Measurements from ENCODE around the gene CADPS2. TPM values are rescaled to one million over a fixed set of nuclear protein-coding genes. Genes with fewer than 3 reads are reported as not detected.
A peak's percentile ranks its signal among the peaks of the same experiment; 100 is the strongest.

The CADPS2 gene
- polyA plus RNA-seq, 1 donor, result 15.1 TPM

GRCh38 chr7:122339145-122339904 lies 546.9 kb downstream of the CADPS2 start:
- no peak for DNase-seq
- no peaks in the 10 kb centered on the region for H3K4me1 ChIP-seq (ENCODE audit: control insufficient read depth, insufficient read depth, low read length)
- 100% methylated on average over 1 of the region's 6 CpGs for WGBS (ENCODE audit: insufficient coverage, low lambda C conversion rate)

GRCh38 chr7:122337011-122337410 lies 549.2 kb downstream of the CADPS2 start:
- no peaks in the 10 kb centered on the region for H3K4me1 ChIP-seq (ENCODE audit: control insufficient read depth, insufficient read depth, low read length)
- no peaks in the 10 kb centered on the region for H3K9me3 ChIP-seq (ENCODE audit: control insufficient read depth, low read depth, low read length)
- no peak for DNase-seq
- H3K27ac ChIP-seq (ENCODE audit: low read length), result no peak overlapping the region
- WGBS (ENCODE audit: insufficient coverage, low lambda C conversion rate), result 88% methylated on average over 1 of the region's 2 CpGs
- H3K27me3 ChIP-seq (ENCODE audit: control insufficient read depth, insufficient read depth, low read length), result no peaks in the 10 kb centered on the region
- H3K4me3 ChIP-seq (ENCODE audit: low read length), result no peak overlapping the region
- no peaks in the 10 kb centered on the region for H3K36me3 ChIP-seq (ENCODE audit: control insufficient read depth, insufficient read depth, low read length)

More at GRCh38 chr7:122339145-122339904, 546.9 kb downstream of the CADPS2 start:
- Histone ChIP-seq H3K27ac (ENCODE audit: low read length) (no peak overlapping the region), H3K36me3 (ENCODE audit: control insufficient read depth, insufficient read depth, low read length) (no peaks in the 10 kb centered on the region), H3K4me3 (ENCODE audit: low read length) (no peak overlapping the region), H3K27me3 (ENCODE audit: control insufficient read depth, insufficient read depth, low read length) (no peaks in the 10 kb centered on the region), H3K9me3 (ENCODE audit: control insufficient read depth, low read depth, low read length) (no peaks in the 10 kb centered on the region)

DNA sequence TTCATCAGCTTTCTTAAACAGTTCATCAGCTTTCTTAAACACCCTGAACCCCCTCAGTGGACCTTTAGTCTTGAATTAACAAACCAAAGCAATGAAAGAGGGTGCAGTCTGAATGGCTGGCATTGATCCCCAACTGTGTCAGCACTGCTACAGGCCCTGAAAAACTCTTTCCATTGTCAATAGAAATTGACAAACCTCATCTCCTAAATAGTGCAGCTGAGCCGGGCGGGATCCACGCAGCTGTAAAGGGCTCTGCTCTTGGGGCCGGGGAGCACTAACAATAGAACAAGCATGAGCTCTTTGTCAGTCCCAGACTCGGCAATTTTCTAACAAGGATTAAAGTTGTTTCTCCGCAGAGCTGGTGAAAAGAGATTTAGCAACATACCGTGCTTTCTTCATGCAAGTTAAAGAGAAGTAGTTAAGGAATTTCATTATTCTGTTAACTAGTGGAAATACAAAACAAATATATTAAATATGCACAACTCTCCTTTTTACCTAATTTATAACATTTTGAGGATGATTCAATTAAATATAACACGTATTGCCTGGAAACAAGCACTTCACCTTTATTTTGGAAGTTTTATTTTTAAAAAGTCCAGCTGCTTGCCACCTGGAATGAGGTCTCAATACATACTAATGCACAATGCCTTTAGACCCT lies 557.0 kb downstream of the CADPS2 start:
- no peak overlapping the region for H3K27ac ChIP-seq (ENCODE audit: low read length)
- WGBS (ENCODE audit: insufficient coverage, low lambda C conversion rate), result 71% methylated on average over 1 of the region's 8 CpGs
- H3K4me3 ChIP-seq (ENCODE audit: low read length), result no peak overlapping the region
- H3K36me3 ChIP-seq (ENCODE audit: control insufficient read depth, insufficient read depth, low read length), result no peaks in the 10 kb centered on the region
- no peaks in the 10 kb centered on the region for H3K4me1 ChIP-seq (ENCODE audit: control insufficient read depth, insufficient read depth, low read length)
- H3K27me3 ChIP-seq (ENCODE audit: control insufficient read depth, insufficient read depth, low read length), result no peaks in the 10 kb centered on the region
- DNase-seq, result no peak
- no peaks in the 10 kb centered on the region for H3K9me3 ChIP-seq (ENCODE audit: control insufficient read depth, low read depth, low read length)

- Histone ChIP-seq H3K36me3 (ENCODE audit: control insufficient read depth, insufficient read depth, low read length) (no peaks in the 10 kb centered on the region), H3K9me3 (ENCODE audit: control insufficient read depth, low read depth, low read length) (no peaks in the 10 kb centered on the region), H3K4me3 (ENCODE audit: low read length) (no peak overlapping the region), H3K4me1 (ENCODE audit: control insufficient read depth, insufficient read depth, low read length) (no peaks in the 10 kb centered on the region), H3K27ac (ENCODE audit: low read length) (no peak overlapping the region), H3K27me3 (ENCODE audit: control insufficient read depth, insufficient read depth, low read length) (no peaks in the 10 kb centered on the region)
- no peak for DNase-seq
- 40% methylated on average over 1 of the region's 3 CpGs for WGBS (ENCODE audit: insufficient coverage, low lambda C conversion rate)
Observed at GRCh38 chr7:122327969-122328368, 558.3 kb downstream of the CADPS2 start.

DNA sequence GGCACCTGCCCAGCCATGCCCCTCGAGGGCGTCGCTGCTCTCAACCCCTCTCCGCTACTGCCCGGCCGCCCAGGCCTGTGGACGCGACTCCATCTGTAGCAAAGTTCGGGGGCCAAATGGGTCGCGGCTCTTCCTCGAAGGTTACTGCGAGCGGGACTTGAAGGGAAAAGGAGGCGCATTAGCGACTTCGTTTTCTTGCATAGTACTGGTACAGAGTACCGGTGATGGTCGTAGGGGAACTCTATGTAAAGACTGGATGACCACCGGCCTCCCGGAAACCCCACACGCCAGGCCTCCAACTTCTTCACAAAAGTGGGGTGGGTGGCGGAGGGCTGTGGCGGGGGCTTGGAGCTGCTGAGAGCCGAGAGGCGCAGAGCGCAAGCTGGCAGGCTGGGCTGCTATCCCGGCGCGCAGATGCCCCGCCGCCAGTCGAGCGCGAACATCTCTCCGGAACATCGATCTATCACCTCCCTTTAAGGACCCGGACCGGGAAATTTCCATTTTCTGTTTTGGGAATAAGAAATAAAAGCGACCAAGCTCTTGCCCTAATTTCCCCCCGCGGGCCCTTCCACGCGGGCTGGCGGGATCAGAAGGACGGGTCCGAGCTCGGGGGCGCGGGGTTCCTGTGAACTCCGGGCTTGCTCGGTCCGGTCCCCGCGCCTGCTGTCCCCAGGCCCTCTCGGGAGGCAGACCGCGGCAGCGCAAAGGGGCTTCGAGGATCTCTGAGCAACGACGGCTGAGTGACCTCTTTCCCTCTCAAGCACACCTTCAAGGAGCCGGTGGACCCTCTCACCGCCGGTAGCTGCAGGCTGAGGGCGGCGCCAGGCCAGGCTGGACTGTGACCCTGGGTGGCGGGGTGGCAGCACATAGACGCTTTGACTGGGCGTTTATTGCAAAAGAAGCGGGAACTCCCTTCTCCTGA lies 569.5 kb downstream of the CADPS2 start:
- peak in 1 of 2 donors; percentile 62 for DNase-seq
- Histone ChIP-seq H3K27ac (ENCODE audit: low read length) (no peak overlapping the region), H3K4me3 (ENCODE audit: low read length) (peak overlapping the region; percentile 8), H3K4me1 (ENCODE audit: control insufficient read depth, insufficient read depth, low read length) (peaks cover 12% of the 10 kb centered on the region), H3K27me3 (ENCODE audit: control insufficient read depth, insufficient read depth, low read length) (peaks cover 67% of the 10 kb centered on the region), H3K9me3 (ENCODE audit: control insufficient read depth, low read depth, low read length) (peaks cover 13% of the 10 kb centered on the region), H3K36me3 (ENCODE audit: control insufficient read depth, insufficient read depth, low read length) (no peaks in the 10 kb centered on the region)
- WGBS (ENCODE audit: insufficient coverage, low lambda C conversion rate), result no CpG with 5 or more reads among the region's 71 CpGs

DNA sequence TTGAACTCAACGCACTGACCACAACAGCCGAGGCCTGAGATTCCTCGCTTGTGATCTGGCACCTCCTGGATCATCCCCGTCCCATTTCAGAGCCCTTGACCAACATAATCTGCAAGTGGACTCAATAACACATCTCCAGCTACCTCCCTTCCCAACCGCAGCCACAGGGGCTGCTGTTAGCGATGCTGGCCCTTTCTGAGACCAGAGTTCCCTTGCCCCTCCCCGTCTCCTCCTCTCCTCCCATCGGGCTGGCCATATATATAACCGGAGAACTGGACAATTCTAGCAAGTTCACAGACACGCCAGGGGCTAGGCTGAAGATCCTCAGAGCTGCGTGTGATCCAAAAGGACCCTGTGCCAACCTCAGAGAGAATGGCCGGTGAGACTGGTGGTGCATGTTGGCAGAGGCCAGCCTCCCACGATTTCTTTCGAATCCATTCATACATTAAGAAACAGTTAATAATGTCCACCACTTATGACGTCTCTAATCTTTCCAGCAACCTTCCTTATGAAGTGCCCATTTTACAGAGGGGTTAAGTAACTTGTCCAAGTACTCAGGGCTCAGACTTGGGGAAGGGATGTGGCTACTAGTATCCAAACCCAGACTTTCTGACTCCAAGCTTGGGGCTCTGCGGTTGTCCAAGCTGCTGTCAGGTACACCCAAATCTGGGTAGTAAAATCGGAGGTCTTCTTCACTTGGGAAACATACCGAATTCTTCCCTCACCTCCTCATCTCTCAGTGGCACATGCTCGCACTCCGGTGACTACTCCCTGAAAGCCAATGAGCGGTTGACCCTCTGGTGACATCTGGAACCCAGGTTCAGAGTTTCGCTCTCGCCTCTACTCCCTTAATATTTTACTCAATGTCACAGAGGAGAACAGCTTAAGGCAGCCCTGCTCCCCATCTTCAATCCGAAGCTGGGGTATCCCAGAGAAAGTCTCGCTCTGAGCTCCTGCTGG lies 570.5 kb downstream of the CADPS2 start:
- Histone ChIP-seq H3K4me1 (ENCODE audit: control insufficient read depth, insufficient read depth, low read length) (peaks cover 12% of the 10 kb centered on the region), H3K4me3 (ENCODE audit: low read length) (no peak overlapping the region), H3K9me3 (ENCODE audit: control insufficient read depth, low read depth, low read length) (peaks cover 14% of the 10 kb centered on the region), H3K27me3 (ENCODE audit: control insufficient read depth, insufficient read depth, low read length) (peaks cover 76% of the 10 kb centered on the region), H3K36me3 (ENCODE audit: control insufficient read depth, insufficient read depth, low read length) (no peaks in the 10 kb centered on the region), H3K27ac (ENCODE audit: low read length) (no peak overlapping the region)
- no peak for DNase-seq
- no CpG with 5 or more reads among the region's 25 CpGs for WGBS (ENCODE audit: insufficient coverage, low lambda C conversion rate)

DNA sequence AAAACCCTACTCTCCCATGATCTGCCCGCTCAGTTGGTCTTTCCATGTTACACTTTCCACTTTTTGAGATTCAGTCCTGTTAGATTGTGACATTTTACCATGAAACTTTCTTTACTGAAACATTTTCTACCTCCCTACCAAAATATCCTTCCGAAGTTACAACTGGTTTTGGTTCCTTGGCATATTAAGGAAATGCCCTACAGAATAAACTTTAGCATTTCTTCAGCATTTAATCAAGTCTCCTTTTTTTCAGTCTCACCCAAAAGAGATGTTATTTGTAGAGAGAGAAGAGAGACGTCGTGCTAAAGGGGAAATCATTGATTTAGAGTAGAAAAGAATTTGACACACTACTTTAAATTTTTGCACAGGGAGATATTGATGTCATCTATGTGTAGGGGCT lies 572.0 kb downstream of the CADPS2 start:
- no peak overlapping the region for H3K27ac ChIP-seq (ENCODE audit: low read length)
- H3K4me1 ChIP-seq (ENCODE audit: control insufficient read depth, insufficient read depth, low read length), result peaks cover 18% of the 10 kb centered on the region
- peaks cover 14% of the 10 kb centered on the region for H3K9me3 ChIP-seq (ENCODE audit: control insufficient read depth, low read depth, low read length)
- DNase-seq, result no peak
- no peak overlapping the region for H3K4me3 ChIP-seq (ENCODE audit: low read length)
- WGBS (ENCODE audit: insufficient coverage, low lambda C conversion rate), result no CpG with 5 or more reads among the region's 4 CpGs
- H3K36me3 ChIP-seq (ENCODE audit: control insufficient read depth, insufficient read depth, low read length), result no peaks in the 10 kb centered on the region
- peaks cover 91% of the 10 kb centered on the region for H3K27me3 ChIP-seq (ENCODE audit: control insufficient read depth, insufficient read depth, low read length)

GRCh38 chr7:122312789-122313188 lies 573.5 kb downstream of the CADPS2 start:
- WGBS (ENCODE audit: insufficient coverage, low lambda C conversion rate), result no CpG with 5 or more reads among the region's 3 CpGs
- H3K4me3 ChIP-seq (ENCODE audit: low read length), result no peak overlapping the region
- no peak for DNase-seq
- H3K9me3 ChIP-seq (ENCODE audit: control insufficient read depth, low read depth, low read length), result peaks cover 14% of the 10 kb centered on the region
- peaks cover 97% of the 10 kb centered on the region for H3K27me3 ChIP-seq (ENCODE audit: control insufficient read depth, insufficient read depth, low read length)
- no peaks in the 10 kb centered on the region for H3K36me3 ChIP-seq (ENCODE audit: control insufficient read depth, insufficient read depth, low read length)
- H3K27ac ChIP-seq (ENCODE audit: low read length), result no peak overlapping the region
- peaks cover 18% of the 10 kb centered on the region for H3K4me1 ChIP-seq (ENCODE audit: control insufficient read depth, insufficient read depth, low read length)

- Histone ChIP-seq H3K4me1 (ENCODE audit: control insufficient read depth, insufficient read depth, low read length) (peaks cover 15% of the 10 kb centered on the region), H3K27ac (ENCODE audit: low read length) (no peak overlapping the region), H3K36me3 (ENCODE audit: control insufficient read depth, insufficient read depth, low read length) (no peaks in the 10 kb centered on the region), H3K9me3 (ENCODE audit: control insufficient read depth, low read depth, low read length) (peaks cover 11% of the 10 kb centered on the region), H3K4me3 (ENCODE audit: low read length) (no peak overlapping the region), H3K27me3 (ENCODE audit: control insufficient read depth, insufficient read depth, low read length) (peaks cover 98% of the 10 kb centered on the region)
- DNase-seq, result no peak
- 6% methylated on average over 3 of the region's 34 CpGs for WGBS (ENCODE audit: insufficient coverage, low lambda C conversion rate)
Observed at GRCh38 chr7:122311734-122312450, 574.4 kb downstream of the CADPS2 start.

Data from large intestine (tissue), 3 donors.